ENCODE measurements around the gene GBGT1. TPM values are rescaled to one million over a fixed set of nuclear protein-coding genes. Genes with fewer than 3 reads are reported as not detected.

GBGT1 gene
- total RNA-seq, 4 donors from 2014 or later = 3.6 to 13.5 (median 5.3) TPM

- 6 to 31% methylated on average over 6 to 33 of the region's 95 CpGs for whole genome bisulfite sequencing, 2 donors
- H3K4me3 ChIP-seq (ENCODE audit: low read depth, poor library complexity, severe bottlenecking) = no peak overlapping the region
- DNase-seq (ENCODE audit: low spot score in 2 of 2) = peak; percentile 81 to 97
- intact Hi-C loops (cut with DNase I; ENCODE audit: low total_unique reads) = no loop called here
- TF ChIP-seq CTCF (IDR thresholded peaks at IDR 0.05) (no peak), POLR2A (IDR thresholded peaks at IDR 0.05) (no peak)
Observed at GRCh38 chr9:133149130-133150015, 14.3 kb downstream of the GBGT1 start.

DNA sequence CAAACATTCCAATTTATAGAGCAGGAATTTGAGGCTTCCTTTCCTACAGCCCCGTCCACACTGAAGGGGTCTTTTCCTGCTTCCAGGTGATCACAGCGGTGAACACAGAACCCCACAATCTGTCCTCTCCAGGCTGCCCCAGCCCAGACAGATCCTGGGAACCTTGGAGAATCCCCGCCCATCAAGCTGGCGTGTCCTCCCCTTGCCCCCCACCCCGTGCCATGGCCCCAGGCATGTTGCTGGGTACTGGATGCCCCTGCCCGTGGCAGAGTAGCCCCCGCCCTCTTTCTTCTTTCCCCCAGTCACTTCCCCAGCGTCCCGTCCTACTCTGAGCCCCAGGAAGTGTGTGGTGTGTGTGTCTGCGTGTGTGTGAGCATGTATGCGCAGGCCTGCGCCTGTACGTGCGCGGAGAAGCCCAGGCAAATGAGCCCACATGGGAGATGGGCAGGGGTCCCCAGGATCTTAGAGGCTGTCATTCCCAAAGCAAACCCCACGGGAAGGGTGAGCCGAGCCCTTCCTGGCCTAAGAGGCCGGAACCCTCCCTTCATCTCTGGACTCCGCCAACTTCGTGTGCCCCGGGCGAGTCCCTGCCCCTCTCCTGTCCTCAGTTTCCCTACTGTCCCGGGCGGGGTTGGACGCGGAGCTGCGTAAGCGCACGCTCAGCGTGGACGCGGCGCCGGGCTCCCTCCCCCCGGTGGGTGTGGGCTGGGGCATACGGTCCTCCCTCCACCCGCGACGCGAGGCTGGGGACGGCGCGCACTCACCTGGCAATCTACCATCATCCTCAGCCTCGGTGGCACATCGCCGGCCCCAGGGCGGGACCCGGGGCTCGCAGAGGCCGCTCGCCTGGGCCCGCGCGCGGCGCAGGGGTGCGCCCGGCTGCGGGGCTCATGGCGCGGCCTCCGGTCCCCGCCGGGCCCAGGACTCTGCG, 15.2 kb downstream of the GBGT1 start:
- peak overlapping the region; percentile 49 for H3K4me3 ChIP-seq (ENCODE audit: low read depth, poor library complexity, severe bottlenecking)
- intact Hi-C loops (cut with DNase I; ENCODE audit: low total_unique reads) = no loop called here
- DNase-seq (ENCODE audit: low spot score in 2 of 2) = peak; percentile 52 to 93
- no peak for TF ChIP-seq POLR2A (IDR thresholded peaks at IDR 0.05)
- no peak for TF ChIP-seq CTCF (IDR thresholded peaks at IDR 0.05)
- 4% methylated on average over 31 to 38 of the region's 65 CpGs for WGBS, 2 donors

GRCh38 chr9:133147412-133148198, 16.1 kb downstream of the GBGT1 start:
- H3K4me3 ChIP-seq (ENCODE audit: low read depth, poor library complexity, severe bottlenecking) = no peak overlapping the region
- TF ChIP-seq POLR2A (IDR thresholded peaks at IDR 0.05) (no peak), CTCF (IDR thresholded peaks at IDR 0.05) (peak in 1 of 3 donors; percentile 81)
- WGBS, 2 donors = 9 to 15% methylated on average over 12 to 14 of the region's 14 CpGs
- intact Hi-C loops (cut with DNase I; ENCODE audit: low total_unique reads) = loop anchor here (2.0 kb wide), 1 partner anchor 45 kb away; no protein-coding TSS in a partner anchor
- peak; percentile 84 to 96 for DNase-seq (ENCODE audit: low spot score in 2 of 2)

DNA sequence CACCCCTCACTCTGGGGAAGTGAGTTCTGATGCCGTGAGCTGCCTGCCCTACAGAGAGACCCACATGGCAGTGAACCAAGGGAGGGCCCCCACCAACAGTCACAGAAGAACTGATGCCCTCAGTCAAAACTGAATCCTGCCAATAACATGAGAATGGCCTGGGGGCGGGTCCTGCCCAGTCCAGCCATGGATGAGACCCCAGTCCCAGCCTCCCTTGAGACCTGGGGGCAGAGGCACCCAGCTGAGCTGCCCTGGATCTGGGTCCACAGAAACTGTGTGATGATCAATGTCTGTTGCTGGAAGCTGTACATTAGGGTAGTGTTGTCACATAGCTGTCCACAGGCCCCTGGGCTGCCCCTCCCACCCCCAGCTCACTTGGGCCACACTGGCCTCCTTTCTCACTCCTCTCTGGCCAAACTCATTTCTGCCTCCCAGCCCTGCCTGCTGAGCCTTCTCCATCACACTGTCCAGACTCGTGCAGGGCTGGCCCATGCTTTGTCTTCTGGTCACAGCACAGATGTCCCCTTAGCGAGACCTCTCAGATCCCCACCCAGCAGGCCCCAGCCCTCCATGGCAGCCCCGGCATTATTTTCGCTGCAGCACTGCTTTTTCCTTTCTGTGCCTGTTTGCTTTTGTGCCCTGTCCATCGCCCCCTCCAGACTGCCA, 16.8 kb downstream of the GBGT1 start:
- intact Hi-C loops (cut with DNase I; ENCODE audit: low total_unique reads) = loop anchor here (2.0 kb wide), 1 partner anchor 44 kb away; no protein-coding TSS in a partner anchor
- no peak overlapping the region for H3K4me3 ChIP-seq (ENCODE audit: low read depth, poor library complexity, severe bottlenecking)
- no peak for TF ChIP-seq CTCF (IDR thresholded peaks at IDR 0.05)
- TF ChIP-seq POLR2A (IDR thresholded peaks at IDR 0.05) = no peak
- 56 to 65% methylated on average over 7 of the region's 7 CpGs for WGBS, 2 donors
- DNase-seq (ENCODE audit: low spot score in 2 of 2) = peak in 1 of 2 donors; percentile 84
